HepG2 (cell line): ENCODE measurements around the gene ARHGEF10L. TPM values are rescaled to one million over a fixed set of nuclear protein-coding genes. Genes with fewer than 3 reads are reported as not detected.

Source experiments
- CAMTA2 ChIP-seq: sonication (generic); formaldehyde crosslinking; IDR thresholded peaks from 2 replicates; pipeline ENCODE4 v1.4.0; 2020; ENCODE audit warnings: mild to moderate bottlenecking, missing genetic modification reagents, borderline replicate concordance
- FOXK1 ChIP-seq: sonication (generic); formaldehyde crosslinking; IDR thresholded peaks from 2 replicates; pipeline ENCODE4 v1.4.0; 2020; ENCODE audit warnings: low read depth, missing genetic modification reagents, borderline replicate concordance
- HINFP ChIP-seq: sonication (generic); formaldehyde crosslinking; IDR thresholded peaks from 2 replicates; pipeline ENCODE4 v1.4.0; 2020; ENCODE audit warnings: low read depth, mild to moderate bottlenecking, missing genetic modification reagents
- HNF1B ChIP-seq: sonication (generic); formaldehyde crosslinking; IDR thresholded peaks from 2 replicates; pipeline ENCODE4 v1.5.1; 2020; ENCODE audit warnings: mild to moderate bottlenecking, moderate library complexity, missing genetic modification reagents
- JDP2 ChIP-seq: sonication (generic); formaldehyde crosslinking; IDR thresholded peaks from 2 replicates; pipeline ENCODE4 v1.8.1; 2022; ENCODE audit warnings: missing genetic modification reagents, borderline replicate concordance
- KAT8 ChIP-seq: IDR thresholded peaks from 2 replicates; pipeline ENCODE4 v1.6.1; 2016; ENCODE audit warnings: missing genetic modification reagents, missing compliant biosample characterization
- KDM4B ChIP-seq: sonication (generic); formaldehyde crosslinking; IDR thresholded peaks from 2 replicates; pipeline ENCODE4 v1.4.0; 2020; ENCODE audit warnings: missing genetic modification reagents
- MBD4 ChIP-seq: IDR thresholded peaks from 2 replicates; pipeline ENCODE4 v1.6.1; 2012; ENCODE audit warnings: low read length, inconsistent platforms, borderline replicate concordance
- MED8 ChIP-seq: sonication (generic); formaldehyde crosslinking; IDR thresholded peaks from 2 replicates; pipeline ENCODE4 v1.8.1; 2023; ENCODE audit warnings: mild to moderate bottlenecking, missing genetic modification reagents; ENCODE audit not compliant: insufficient replicate concordance
- NPAS2 ChIP-seq: sonication (generic); formaldehyde crosslinking; IDR thresholded peaks from 2 replicates; pipeline ENCODE4 v1.8.0; 2022; ENCODE audit warnings: mild to moderate bottlenecking, missing genetic modification reagents, borderline replicate concordance
- PAWR ChIP-seq: sonication (generic); formaldehyde crosslinking; IDR thresholded peaks from 2 replicates; pipeline ENCODE4 v1.4.0; 2020; ENCODE audit warnings: missing genetic modification reagents, mild to moderate bottlenecking, borderline replicate concordance
- SNAI1 ChIP-seq: sonication (generic); formaldehyde crosslinking; IDR thresholded peaks from 2 replicates; pipeline ENCODE4 v1.5.0; 2020; ENCODE audit warnings: mild to moderate bottlenecking, missing genetic modification reagents, borderline replicate concordance
- ZBTB34 ChIP-seq: sonication (generic); formaldehyde crosslinking; IDR thresholded peaks from 2 replicates; pipeline ENCODE4 v1.8.0; 2022; ENCODE audit warnings: mild to moderate bottlenecking, missing genetic modification reagents
- ZFP1 ChIP-seq: IDR thresholded peaks from 2 replicates; pipeline ENCODE4 v1.6.1; 2016
- ZNF142 ChIP-seq: sonication (generic); formaldehyde crosslinking; IDR thresholded peaks from 2 replicates; pipeline ENCODE4 v1.4.0; 2020; ENCODE audit warnings: missing genetic modification reagents
- ZNF274 ChIP-seq: sonication (generic); formaldehyde crosslinking; IDR thresholded peaks from 2 replicates; pipeline ENCODE4 v1.5.1; 2020; ENCODE audit warnings: mild to moderate bottlenecking, missing genetic modification reagents
- ZNF34 ChIP-seq: sonication (generic); formaldehyde crosslinking; IDR thresholded peaks from 2 replicates; pipeline ENCODE4 v1.4.0; 2020; ENCODE audit warnings: mild to moderate bottlenecking, missing genetic modification reagents, borderline replicate concordance
- ZNF510 ChIP-seq: sonication (generic); formaldehyde crosslinking; IDR thresholded peaks from 2 replicates; pipeline ENCODE4 v1.4.0; 2020; ENCODE audit warnings: low read depth, mild to moderate bottlenecking, missing genetic modification reagents
- ZNF724P ChIP-seq: sonication (generic); formaldehyde crosslinking; IDR thresholded peaks from 2 replicates; pipeline ENCODE4 v1.8.0; 2022; ENCODE audit warnings: missing genetic modification reagents, borderline replicate concordance
- polyA plus RNA-seq, 8 experiments: library from polyadenylated mRNA; depleted of rRNA in 3 of 8; stranded (reverse) in 7 of 8; unstranded in 1 of 8; fragments of >200 nt; fragmentation: Illumina TruSeq in 4 of 8; extraction: Trizol in 4 of 8; gene quantifications; 2 replicates each; pipeline versions ENCODE4 v1.2.1 to v1.2.3, GENCODE V29; 2011 to 2016; ENCODE audit warnings: low read depth in 4 of 8, missing spikeins in 1 of 8, mixed read lengths in 1 of 8; ENCODE audit not compliant: insufficient read depth in 1 of 8
- total RNA-seq, 5 experiments: library from RNA; depleted of rRNA; stranded (reverse); fragments of >200 nt; fragmentation: Illumina TruSeq; extraction: Trizol; gene quantifications; 2 replicates each; pipeline ENCODE4 v1.2.3, GENCODE V29; 2016; ENCODE audit warnings: low read depth in 1 of 5

The ARHGEF10L gene
- total and polyA plus RNA-seq, 2 of the 13 experiments (the other 11 are each of a cell fraction or from before 2014, with no cell fraction given) = 46.5 to 78.3 TPM

GRCh38 chr1:17581389-17582123, 42.1 kb downstream of the ARHGEF10L start (continued):
- TF ChIP-seq HNF1B (CRISPR knock-in tag) = 0 out of 2 replicates have a peak, but pooled peaks have one; percentile 30
- no peak for TF ChIP-seq SNAI1 (CRISPR knock-in tag)
- no peak for TF ChIP-seq CAMTA2
- no peak for TF ChIP-seq NPAS2 (CRISPR knock-in tag)
- peak; percentile 92; the same call in 1 of the 2 replicates for TF ChIP-seq FOXK1
- TF ChIP-seq MBD4 = no peak
- TF ChIP-seq PAWR = no peak
- TF ChIP-seq ZFP1 (CRISPR knock-in tag) = no peak; the same call in 1 of the 2 replicates
- TF ChIP-seq KDM4B = no peak
- TF ChIP-seq ZNF724P (CRISPR knock-in tag) = no peak
- no peak for TF ChIP-seq JDP2 (CRISPR knock-in tag)
- no peak for TF ChIP-seq ZNF510
- no peak for TF ChIP-seq ZNF142 (CRISPR knock-in tag)
- TF ChIP-seq ZBTB34 (CRISPR knock-in tag) = no peak
- TF ChIP-seq HINFP (CRISPR knock-in tag) = no peak
- no peak for TF ChIP-seq ZNF274 (CRISPR knock-in tag)
- no peak for TF ChIP-seq ZNF34 (CRISPR knock-in tag)
- peak; percentile 56 for TF ChIP-seq KAT8
- TF ChIP-seq MED8 (CRISPR knock-in tag) = no peak
